Stimulated activated CD4-positive, alpha-beta T cell treated with anti-CD3 and anti-CD28 coated beads, TNF-alpha, amount 100 ng/mL, for 1 hour (primary cell): ENCODE measurements around the gene DPYSL4.

ENCODE experiments used
- DNase-seq, 3 donors: peaks; one replicate each; pipeline ENCODE4 v3.0.0-alpha.2; 2020; ENCODE audit warnings: low read depth in 3 of 3, low spot score in 1 of 3

DPYSL4 gene

DNA sequence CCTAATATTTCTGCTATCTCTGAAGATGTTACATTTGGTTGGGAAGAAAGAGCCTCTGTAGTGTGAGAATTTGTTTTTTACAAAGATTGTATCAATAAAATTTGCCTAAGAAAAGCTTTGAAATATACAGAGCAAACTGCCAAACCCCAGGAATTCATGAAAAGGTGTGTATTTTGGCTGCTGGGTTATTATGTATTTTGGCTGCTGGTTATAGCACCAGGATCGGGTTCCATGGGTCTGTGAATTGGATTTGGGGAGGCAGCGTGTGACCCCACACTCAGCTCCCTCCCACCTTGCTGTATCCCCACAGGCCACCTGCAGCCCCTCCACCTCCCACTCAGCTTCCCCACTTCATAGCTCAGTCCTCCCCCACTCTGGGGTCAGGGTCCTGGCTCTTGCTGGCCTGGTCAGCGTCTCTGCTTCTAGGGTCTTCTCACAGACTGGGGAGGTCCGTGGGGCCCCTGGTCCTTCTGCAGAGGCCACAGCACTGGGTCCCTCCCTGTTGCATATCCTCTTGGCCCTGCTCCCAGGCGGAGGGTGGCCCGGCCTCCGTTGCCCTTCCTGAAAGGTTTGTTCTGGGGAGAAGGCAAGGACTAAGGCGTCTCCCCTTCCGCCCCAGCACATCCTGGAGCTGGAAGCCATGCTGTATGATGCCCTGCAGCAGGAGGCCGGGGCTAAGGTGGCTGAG is 24.0 kb upstream of the DPYSL4 start:
- DNase-seq, result no peak

DNA sequence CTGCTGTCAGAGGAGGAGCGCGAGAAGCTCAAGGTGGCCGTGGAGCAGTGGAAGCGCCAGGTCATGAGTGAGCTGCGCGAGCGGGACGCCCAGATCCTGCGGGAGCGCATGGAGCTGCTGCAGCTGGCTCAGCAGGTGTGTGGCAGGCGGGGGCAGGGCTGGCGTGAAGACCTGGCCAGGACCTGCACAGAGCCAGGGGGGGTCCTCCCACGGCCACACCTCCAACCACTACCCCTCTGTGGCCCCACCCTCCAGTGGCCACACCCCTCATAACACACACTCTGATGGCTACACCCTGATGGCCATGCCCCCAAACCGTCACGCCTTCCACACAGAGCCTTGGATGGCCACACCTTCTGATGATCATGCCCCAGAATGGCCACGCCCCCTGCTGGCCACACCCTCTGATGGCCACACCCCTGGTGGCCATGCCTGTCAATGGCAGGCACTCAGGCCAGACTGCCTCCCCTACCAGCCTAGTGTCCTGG is 23.4 kb upstream of the DPYSL4 start:
- DNase-seq, result no peak

DNA sequence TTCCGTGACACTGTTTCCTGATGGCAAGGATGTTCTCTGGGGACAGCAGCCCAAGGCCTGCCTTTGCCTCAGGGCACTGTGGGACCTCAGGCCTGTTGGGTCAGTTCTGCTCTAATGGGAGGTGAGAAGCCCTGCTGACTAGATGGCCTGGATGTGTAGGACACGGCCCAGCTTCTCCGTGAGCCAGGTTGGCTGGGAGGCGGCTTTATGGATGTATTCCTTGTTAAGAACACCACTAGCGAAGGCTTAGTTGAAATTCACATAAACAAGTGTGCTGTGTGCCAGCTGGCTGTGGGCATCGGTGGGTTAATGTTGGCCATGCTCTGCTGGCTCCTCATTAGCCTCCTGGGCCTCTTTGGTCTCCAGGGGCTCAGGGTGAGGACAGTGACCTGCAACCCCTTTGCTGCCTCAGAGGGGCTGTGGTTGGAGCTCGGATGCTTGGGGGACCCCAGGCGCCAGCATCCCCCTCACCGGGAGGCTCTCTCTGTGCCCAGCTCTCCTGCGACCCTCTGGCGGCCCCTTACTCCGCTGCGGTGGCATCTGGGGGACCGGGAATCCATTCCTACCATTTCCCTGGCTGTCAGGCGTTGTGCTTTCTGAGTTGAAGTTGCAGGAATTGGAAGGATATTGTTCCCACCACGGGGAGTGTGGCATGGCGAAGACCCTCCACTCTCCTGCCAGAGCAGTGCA is 22.8 kb upstream of the DPYSL4 start:
- no peak for DNase-seq

DNA sequence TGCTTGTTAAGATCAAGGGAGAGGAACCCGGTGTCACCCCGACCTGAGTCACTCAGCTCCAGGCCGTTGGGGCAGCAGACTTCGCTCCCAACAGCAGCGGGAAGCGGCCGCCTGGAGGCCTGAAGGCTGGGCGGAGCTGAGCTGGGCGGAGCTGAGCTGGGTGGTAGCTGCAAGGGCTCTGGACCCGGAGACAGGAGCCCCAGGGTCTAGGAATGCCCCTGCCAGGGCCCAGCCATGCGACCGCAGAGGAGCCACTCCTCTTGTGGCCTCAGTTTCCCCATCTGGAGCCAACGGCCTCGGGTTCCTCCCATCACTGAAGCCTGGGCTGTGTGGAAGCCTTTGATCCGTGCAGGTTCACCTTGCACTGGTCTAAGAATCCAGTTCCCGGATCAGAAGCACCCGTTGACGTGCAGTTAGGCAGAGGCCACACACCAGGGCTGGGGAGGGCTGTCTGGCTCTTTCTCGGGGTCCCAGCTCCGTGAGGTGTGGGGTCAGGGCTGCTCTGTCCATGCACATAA is 21.9 kb upstream of the DPYSL4 start:
- no peak for DNase-seq

DNA sequence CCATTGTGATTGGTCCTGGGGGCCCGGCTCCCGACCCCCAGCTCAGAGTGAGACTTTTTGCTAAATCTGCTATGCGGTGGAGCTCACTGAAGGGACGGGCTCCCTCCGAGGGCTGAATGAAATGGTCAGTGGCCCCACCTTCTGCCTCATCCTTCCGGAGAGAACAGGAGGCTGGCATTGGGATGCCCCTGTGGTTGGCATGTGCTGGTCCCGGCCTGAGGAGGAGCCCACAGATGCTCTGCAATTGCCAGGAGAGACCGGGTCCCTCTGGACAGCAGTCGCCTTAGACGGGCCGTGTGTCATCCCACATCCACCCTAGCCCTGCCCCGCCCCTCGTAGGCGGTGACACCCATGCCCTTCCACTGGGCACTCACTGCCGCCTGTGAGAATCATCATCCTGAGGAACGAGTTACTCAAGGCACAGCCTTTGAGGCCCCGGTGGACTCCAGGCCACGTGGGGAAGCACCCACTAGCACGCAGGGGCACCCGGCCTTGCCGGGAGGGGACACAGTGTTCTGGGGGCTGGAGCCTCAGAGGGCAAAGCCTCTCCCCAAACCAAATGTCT is 21.2 kb upstream of the DPYSL4 start:
- DNase-seq, result no peak

DNA sequence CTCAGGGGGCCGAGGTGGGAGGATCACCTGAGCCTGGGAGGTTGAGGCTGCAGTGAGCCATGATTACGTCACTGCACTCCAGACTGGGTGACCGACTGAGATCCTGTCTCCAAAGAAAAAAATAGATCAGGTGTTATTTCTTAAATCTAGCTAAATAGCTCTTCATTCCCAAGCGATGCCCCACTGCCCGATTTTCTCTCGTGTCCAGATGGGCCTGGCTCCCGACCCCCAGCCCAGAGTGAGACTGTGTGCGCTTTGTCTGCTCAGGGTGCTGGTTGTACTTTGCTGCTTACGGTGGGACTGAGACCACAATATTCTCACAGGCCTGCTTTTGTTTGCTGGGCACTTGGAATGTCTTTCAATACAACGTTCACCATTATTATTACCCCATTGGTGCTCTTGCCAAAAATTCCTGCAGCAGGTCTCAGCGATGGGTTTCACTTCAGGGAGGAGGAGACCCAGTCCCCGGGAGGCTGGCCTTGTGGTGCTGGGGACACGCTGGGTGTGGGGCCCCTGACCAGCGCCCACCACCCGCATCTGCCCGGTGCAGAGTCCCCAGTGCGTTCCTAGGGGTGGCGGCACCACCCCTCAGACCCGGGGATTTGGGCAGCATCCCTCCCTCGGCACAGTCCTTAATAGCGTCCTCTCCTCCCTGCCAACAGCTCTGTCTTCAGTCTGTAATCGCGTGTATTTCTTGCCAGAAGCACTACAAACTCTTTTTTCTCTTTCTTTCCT is 20.4 kb upstream of the DPYSL4 start:
- no peak for DNase-seq

DNA sequence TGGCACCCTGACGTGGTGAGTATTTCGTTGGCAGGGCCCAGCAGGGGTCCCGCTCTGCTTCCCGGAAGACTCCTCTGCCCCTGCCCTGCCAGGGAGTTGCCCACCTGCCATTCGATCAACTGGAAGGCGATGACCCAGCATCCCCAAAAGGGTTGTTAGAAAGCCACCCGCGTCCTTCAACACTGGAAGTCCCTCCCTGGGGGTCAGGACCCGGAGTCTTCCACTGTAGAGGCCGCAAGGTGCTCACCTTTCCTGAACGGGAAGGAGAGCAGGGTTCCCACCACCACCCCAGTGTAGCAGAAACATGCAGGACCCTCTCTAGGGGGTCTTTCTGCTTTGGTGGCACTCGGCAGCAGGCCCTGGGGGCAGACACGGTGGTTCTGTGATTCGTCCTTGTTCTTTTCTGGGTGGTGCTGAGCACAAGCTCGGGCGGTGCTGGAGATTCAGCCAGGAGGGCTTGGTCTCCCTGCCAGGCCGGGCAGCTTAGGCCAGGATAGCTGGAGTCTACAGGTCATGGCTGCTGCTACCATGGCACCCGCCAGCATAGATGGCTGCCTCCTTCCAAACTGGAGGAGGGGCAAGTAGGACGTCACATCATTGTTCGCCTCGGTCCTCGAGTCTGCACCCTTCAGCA is 19.6 kb upstream of the DPYSL4 start:
- DNase-seq, result no peak

DNA sequence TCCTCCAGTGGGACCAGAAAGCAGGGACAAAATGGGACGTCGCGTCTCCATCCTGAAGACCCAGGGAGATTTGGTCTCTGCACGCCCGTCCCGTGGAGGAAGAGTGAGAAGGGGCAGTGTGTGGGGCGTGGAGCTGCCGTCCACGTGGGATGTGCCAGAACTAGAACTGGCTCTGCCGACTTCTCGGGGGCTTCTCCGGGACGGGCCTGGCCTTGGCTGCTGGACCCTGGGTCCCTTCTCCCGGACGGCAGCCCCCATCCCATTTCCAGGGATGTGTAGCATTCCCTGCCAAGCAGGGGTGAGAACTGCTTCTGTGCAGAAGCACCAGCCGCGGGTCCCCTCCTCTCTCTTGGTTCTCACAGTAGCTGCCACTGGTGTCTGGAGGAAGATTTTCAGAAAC is 18.8 kb upstream of the DPYSL4 start:
- no peak for DNase-seq

DNA sequence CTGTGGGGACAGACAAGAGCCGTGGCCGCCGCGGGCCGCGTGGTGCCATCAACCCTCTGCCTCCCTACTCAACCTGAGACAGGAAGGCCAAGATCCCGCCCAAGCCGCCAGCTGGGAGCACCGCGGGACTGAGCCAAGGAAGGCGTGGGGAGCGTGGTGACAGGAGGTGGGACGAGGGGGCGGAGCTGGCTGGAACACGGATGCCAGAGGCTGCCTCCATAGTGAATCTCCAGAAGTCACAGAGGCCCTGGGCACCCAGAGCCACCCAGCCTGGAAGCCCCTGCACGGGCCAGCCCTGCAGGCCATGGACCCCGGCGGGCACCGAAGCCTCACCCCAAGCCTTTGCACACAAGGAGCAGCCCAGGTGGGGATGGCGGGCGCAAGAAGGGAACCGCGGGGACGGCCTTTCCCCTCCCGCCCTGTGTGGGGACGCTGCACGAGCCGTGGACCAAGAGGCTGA is 18.1 kb upstream of the DPYSL4 start:
- DNase-seq, result no peak

DNA sequence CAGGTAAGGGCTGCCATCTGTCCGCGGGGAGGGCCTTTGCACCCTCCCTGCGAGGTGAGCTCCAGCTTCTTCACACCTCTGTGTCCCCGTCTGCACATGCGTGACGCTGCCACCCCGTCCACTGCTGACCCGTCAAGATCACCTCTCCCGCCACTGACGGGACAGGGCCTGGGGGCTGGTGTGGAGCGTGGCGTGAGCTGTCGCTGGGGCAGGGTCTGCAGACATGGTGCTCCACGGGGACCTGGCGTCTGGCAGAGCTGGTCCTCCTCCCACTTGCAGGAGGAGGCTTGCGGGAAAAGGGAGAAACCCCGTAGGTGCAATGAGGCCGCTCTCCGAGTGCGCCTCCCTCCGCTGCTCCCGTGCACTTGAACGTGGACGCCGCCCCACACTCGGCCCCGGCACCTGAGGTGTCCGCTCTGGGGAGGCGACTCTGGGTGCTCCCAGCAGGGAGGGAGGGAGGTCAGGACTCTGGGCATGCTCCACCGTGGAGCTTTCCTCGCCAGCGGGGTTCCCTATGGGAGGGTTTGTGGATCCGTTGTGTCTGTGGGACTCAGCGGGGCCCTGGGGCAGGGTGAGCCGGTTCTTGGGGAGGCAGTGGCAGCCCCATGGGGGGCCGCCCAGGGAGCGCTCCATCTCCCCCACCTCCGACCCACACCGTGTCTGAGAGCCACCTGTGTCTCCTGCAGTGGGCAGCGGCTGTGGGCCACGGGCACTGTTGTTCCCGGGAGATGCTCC is 17.6 kb upstream of the DPYSL4 start:
- DNase-seq, result no peak

DNA sequence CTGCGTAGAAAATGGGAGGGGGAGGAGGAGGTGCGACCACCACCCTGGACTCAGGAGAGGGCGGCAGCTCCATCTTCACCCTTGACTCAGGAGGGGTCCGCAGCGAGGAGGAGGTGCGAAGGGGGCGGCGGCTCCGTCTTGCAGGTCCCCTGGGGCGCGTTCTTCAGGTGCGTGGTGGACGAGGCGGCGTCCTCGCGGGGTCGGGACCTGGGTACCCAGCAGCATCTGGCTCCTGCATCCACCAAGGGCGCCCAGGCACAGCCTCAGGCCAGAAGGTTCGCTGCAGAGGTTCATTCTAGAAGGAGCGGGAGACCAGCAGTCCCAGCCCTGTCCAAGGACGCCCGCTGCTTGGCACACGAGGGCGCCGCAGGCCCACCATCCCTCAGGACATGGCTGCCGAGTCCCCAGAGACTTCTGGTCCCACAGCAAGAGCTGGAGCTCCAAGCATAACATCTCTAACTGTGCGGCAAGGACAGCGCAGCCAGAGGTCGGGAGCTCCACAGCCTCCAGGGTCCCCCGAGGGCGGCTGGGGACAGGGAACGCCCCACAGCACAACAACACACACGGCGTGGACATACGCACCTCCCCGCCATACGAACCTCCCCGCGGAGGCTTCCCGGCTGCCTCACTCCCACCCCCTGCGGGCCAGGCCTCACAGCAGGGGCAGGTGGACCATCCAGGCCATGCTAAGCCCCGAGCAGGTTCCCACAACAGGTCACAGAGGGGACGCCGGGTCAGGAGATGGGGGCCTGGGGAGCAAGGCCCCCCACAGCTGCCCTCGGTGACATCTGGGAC is 16.8 kb upstream of the DPYSL4 start:
- no peak for DNase-seq

DNA sequence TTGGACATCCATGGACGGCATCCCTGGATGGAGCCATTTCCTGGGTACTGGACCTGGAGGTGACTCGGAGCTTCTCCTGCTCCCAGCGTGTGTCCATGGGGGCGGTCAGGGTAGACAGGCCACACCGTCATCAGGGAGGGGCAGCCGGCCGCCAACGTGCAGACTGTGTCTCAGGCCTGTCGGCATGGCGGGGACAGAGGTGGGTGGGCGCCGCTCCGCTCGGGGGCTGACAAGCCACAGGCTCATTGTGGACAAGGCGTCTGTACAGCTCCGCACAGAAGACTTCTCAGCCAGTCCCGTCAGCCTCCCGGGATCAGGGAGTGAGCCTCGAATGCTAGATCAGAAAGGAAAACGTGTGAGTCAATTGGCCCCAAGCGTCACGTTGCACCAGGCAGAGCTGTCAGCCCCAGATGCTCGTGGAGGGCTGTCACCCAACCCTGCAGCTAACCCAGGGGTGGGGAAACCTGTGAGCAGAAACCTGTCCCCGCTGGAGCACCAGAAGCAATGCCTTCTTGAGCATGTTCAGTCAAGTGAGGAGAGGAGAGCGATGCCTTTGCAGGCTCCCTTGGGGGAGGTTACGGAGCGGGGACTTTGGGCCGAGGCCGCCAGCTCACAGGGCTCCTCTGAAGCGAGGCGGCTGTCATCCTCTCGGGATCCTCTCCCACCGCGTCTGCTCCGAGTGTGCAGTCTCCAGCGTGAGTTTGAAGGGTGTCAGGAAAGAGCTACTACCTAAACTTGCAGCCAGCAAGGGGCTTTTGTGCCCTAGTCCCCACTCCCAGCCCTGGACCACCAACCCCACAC is 16.0 kb upstream of the DPYSL4 start:
- DNase-seq, result no peak

DNA sequence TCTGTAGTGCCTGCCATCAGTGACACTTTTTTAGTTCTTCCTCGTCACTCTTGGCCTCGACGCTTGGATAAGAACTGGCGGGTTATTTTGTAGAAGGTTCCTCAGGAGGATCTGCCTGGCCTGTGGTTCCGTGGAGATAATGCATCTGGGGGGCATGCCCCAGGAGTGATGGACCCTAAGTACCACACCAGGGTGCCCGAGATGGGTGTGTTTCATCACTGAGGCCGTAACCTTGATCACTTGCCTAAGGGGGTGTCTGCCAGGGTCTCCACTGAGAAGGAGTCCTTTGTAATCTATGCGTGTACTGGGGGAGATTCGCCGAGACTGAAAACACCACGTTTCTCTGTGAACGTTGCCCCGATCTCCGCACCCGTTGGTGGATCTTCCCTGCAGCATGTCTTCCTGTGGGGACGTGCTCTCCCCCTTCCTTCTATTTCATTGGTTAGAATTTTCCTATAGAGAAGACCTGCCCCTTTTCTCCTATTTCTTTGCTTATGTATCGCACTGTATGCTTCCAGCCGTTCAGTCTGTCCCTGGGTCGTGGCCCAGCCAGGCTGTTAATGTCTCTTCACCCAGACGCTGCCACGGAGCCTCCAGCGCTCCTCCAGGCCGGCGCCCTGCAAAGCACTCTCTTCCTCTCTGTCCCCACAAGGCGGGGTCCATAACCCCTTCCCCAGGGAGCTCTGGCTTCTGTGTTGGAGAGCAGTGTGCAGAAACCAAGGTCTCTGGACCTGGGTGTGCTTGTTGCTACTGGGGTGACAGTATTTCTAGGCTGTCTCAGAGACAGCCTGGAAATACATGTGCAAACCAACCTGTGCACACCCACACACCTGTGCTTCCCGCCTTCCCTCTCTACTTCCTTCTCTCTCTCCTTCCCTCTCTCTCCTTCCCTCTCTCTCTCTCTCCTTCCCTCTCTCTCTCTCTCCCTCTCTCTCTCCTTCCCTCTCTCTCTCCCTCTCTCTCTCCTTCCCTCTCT is 14.4 kb upstream of the DPYSL4 start:
- no peak for DNase-seq

DNA sequence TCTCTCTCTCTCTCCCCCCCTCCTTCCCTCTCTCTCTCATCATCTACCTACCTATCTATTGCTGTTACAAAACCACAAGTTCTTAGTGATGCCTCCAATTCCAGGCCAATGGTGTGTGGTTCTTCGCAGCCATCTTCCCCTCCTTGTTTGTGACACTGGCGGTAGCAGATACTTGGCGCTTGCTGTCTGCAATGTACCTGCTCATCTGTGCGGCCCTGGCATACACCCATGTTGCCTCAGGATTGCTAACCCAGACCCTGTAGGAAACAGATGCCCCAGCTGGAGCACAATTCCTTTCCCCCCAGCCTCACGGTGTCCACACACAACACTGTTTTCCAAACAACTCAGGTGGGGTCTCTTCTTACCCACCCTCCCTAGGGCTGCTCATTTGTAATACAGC is 13.6 kb upstream of the DPYSL4 start:
- no peak for DNase-seq

DNA sequence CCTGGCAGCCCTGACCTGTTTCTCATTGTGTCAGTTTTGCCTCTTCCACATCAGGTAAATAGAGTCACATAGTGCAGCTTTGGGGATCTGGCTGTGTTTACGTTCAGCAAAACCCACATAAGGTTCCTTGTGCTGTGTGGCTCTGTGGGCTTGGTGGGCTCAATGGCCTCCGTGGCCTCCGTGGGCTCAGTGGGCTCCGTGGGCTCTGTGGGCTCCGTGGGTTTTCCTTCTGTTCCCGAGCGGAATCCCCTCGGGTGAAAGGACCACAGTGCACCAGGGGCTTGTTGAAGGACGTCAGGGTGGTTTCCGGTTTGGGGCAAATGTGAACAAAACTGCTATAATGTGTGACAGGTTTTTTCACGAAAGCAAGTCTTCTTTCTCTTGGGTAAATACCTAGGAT is 12.5 kb upstream of the DPYSL4 start:
- DNase-seq, result no peak

DNA sequence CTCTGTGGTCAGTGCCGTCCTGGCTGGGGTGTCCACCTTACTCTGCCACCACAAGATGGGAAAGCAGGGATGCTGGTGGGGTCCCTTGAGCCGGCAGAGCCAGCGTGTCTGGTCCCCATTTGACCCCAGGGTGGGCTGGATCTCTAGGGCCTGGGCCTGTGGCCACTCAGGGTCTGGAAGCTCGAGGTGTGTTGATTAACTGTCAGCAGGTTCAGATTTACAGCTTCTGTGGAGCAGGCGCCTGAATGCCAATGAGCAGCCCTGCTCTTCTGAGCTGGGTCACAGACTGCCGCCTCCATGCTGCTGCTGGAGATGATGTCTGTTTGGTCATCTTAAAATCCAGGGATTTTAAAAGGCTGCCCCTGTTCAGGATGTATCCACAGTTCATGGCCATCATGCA is 11.3 kb upstream of the DPYSL4 start:
- no peak for DNase-seq

DNA sequence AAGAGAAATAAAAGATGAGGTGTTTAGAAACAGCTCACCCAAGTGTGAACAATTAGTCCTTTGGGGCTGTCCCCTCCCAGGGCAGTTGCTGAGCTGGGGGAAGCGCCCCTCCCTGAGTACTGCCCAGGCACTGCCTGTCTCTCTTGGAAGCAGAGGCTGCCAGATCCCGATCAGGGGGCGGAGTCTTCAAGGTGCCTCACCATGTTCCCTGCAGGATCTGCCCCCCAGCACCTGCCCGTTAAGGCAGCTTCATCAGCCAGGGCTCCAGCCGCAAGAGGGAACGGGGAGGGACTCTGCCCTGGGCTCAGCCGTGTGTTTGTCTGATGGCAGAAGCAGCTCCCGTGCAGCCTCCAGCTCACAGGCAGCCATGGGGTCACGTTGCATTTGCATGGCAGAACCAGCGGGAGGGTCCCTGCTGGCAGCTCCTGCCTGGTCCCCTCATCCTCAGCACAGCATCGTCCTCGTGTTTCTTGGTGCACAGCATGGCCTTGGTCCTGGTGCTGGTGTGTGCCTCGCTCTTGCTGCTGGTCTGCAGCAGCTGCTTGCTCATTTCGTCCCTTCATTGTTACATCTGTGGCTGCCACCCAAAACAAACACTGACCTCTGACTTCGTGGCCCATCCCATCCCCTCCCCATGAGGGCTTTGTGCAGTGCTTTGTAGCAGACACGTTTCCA is 10.7 kb upstream of the DPYSL4 start:
- DNase-seq, result no peak
